Mesangial cell (primary cell): ENCODE results near the gene BPIFB2. TPM values are rescaled to one million over a fixed set of nuclear protein-coding genes. Genes with fewer than 3 reads are reported as not detected.

Experiments
- total RNA-seq: library from RNA; depleted of rRNA; stranded (reverse); fragments of >200 nt; gene quantifications from 2 replicates; pipeline ENCODE4 v1.2.3, GENCODE V29; 2015

BPIFB2 gene, protein sequence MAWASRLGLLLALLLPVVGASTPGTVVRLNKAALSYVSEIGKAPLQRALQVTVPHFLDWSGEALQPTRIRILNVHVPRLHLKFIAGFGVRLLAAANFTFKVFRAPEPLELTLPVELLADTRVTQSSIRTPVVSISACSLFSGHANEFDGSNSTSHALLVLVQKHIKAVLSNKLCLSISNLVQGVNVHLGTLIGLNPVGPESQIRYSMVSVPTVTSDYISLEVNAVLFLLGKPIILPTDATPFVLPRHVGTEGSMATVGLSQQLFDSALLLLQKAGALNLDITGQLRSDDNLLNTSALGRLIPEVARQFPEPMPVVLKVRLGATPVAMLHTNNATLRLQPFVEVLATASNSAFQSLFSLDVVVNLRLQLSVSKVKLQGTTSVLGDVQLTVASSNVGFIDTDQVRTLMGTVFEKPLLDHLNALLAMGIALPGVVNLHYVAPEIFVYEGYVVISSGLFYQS
- not detected in 2 replicates for total RNA-seq

DNA sequence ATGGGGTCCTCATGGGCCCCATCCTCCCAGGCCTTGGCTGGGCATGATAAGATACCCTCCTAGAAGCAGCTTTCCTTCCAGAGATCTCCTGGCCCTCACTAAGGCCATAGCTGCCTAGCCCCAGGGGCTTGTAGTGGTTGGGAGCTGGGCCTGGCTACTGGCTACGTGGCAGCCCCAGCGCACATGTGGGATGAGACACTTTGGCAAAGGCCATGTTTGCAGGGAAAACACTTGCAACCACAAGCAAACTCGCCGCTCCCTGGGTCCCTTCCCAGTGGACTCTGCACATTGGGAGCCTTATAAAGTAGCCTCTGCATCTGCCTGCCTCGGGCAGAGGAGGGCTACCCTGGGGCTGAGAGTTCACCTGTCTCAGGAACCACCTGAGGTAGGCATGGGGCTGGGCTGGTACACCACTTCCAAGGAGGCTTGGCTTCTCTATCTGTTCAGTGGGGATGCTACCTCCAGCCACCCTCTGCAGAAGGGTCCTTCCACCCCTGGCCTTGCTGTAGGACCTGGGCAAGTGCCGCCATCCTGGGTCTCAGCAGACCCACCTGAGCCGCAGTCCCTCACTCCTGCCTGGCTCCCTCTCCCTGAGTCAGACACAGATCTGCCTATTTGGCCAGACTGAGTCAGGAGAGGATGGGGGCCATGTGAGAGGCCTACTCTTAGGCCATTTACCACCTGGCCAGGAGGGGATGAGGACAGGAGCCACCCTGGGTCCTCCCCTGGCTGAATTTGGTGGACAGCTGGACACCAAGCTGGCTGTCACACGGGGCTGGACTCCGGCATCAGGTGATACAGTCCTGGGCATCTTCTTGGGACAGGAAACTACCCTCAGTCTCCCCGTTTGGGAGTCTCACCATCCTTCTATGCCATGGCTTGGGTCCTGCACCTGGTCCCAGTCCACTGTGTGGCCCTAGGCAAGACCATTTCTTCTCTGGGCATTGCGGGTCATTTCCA lies at the start of gene BPIFB2:
BPIFB2 (plus strand) TSS at position 329 of the 960 bp plus-strand sequence. CDS start 871 bp downstream, outside the sequence.

DNA sequence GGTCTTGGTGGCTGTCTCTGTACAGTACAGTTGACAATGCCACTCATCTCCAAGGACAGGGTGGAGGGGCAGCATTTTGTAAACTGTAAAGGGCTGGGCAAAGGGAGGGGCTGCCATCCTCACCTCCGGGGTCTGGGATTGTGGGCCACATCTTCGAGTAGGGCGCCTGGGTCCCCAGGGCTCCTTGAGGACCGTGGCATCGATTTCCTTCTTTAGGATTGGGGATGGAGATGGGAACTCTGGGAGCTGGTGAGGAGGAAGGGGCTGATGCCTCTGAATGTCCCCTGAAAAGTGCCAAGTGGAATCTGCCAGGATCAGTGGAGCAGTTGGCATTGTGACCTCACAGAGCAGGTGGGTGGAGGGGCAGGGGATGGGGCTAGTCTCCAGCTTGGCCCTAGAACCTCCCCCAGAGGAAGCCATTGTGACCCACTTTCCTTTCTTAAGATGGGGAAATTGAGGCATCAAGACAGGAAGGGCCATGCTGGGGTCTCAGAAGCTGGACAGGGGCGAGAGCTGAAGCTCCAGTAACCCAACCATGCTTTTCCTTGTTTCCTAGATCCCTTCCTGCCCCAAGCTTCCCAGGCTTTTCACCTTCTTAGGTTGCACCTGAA lies 3.3 kb upstream of the BPIFB2 start, which contains the start of gene SUN5:
SUN5 (minus strand) TSS at position 293 of the 611 bp plus-strand sequence; CDS start at position 200, 93 bp downstream.

DNA sequence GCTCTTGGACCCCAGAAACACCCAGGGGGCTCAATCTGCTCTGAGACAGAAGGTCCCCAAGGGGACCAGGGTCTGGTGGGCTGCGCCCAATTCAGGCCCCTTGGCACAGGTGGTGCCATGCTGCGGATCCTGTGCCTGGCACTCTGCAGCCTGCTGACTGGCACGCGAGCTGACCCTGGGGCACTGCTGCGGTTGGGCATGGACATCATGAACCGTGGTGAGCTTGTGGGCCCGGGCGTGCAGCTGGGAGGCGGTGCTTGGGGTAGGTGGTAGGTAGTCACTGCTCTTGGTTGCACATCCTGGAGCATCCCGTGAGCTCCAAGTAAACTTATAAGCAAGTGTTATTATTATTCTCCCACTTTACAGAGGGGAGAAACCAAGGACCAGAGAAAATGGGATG lies 24.0 kb downstream of the BPIFB2 start, which contains the start of gene BPIFB6:
BPIFB6 (plus strand) TSS at position 118 of the 400 bp plus-strand sequence; CDS start at position 118, 0 bp downstream.

DNA sequence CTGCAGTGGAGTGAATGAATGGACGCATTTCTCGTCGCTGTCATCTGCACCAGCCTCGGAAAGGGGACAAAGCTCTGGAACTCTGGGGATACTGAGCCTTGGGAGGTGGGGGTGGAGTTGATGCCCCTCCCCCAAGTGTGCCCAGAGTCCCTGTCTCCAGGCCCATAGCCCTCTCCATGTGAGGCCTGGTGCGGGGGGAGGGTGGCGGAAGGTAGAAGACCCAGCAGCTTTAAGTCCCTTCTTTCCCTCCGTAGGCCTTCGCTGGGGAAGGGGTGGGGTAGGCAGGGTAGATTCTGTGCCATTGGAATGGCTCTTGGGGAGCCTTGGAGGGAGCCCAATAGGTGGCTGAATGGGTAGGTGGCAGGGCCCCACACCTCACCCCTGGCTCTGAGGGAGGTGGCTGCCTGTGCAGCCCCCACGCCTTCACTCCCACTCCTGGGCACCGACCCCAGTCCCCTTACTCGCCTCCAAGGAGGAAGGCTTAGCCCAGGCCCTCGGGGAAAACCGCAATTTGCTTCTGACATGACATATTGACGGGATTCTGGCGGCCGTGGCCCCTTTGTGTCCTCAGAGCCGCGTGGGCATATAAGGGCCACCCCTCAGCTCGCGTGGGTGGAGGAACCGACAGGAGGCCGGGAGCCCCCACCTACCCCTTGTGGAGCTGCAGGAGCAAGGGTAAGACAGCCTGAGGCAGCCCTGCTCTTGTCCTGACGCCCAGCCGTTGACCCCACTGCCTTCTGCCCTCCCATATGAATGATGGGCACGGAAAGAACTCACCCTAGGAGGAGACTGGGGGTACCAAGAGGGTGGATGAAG lies 46.0 kb downstream of the BPIFB2 start, which contains the start of gene BPIFB3:
BPIFB3 (plus strand) TSS at position 613 of the 816 bp plus-strand sequence. CDS start 1,533 bp downstream, outside the sequence.

Other genes starting within 250 kb of the BPIFB2 start
- gene DNMT3B, start 245.3 kb upstream of the BPIFB2 start, total RNA-seq: 10.8 and 18.7 TPM in 2 replicates
- gene MAPRE1, start 187.8 kb upstream of the BPIFB2 start, total RNA-seq: 57.3 and 90.8 TPM in 2 replicates
- under 0.01 TPM in 1 of 2 replicates, not detected in the other for gene EFCAB8, start 148.8 kb upstream of the BPIFB2 start, total RNA-seq
- gene SUN5, start 3.3 kb upstream of the BPIFB2 start, total RNA-seq: not detected in 2 replicates
- gene BPIFB6, start 23.9 kb downstream of the BPIFB2 start, total RNA-seq: not detected in 2 replicates
- not detected in 2 replicates for gene BPIFB3, start 46.2 kb downstream of the BPIFB2 start, total RNA-seq
- gene BPIFB4, start 71.9 kb downstream of the BPIFB2 start, total RNA-seq: not detected in 2 replicates
- gene BPIFA2, start 160.5 kb downstream of the BPIFB2 start, total RNA-seq: not detected in 2 replicates
- not detected in 2 replicates for gene BPIFA3, start 209.6 kb downstream of the BPIFB2 start, total RNA-seq
- gene BPIFA1, start 228.3 kb downstream of the BPIFB2 start, total RNA-seq: not detected in 2 replicates